Calu3 (cell line): ENCODE measurements around the gene CEP250. TPM values are rescaled to one million over a fixed set of nuclear protein-coding genes. Genes with fewer than 3 reads are reported as not detected.

Experiments
- BruUV-seq: library from RNA; stranded (reverse); fragments of 400-500 nt; replicated peaks from 2 replicates; lab custom pipeline; 2021; lab: Mats Ljungman, UMichigan
- CTCF ChIA-PET: fragments of 300-600 bp; sonication (Branson Sonifier 250); formaldehyde crosslinking; loops from one replicate; lab custom pipeline; 2022; ENCODE audit warnings: antibody characterized with exemption; lab: Charles Lee
- DNase-seq: peaks from one replicate; pipeline ENCODE4 v3.0.0; 2022
- H3K27ac Mint-ChIP-seq: one replicate; pipeline ENCODE4 v1.8.0; 2022; ENCODE audit warnings: mixed read lengths; ENCODE audit not compliant: unreplicated experiment
- H3K27me3 Mint-ChIP-seq: one replicate; pipeline ENCODE4 v1.8.0; 2022; ENCODE audit warnings: mixed read lengths; ENCODE audit not compliant: unreplicated experiment
- H3K36me3 Mint-ChIP-seq: one replicate; pipeline ENCODE4 v1.8.0; 2022; ENCODE audit warnings: mild to moderate bottlenecking, moderate library complexity, mixed read lengths; ENCODE audit not compliant: insufficient read depth, unreplicated experiment
- H3K4me1 Mint-ChIP-seq: one replicate; pipeline ENCODE4 v1.8.0; 2022; ENCODE audit warnings: mild to moderate bottlenecking, low read depth, mixed read lengths; ENCODE audit not compliant: unreplicated experiment
- H3K4me3 Mint-ChIP-seq: one replicate; pipeline ENCODE4 v1.8.0; 2022; ENCODE audit warnings: mild to moderate bottlenecking, low read depth, moderate library complexity, mixed read lengths; ENCODE audit not compliant: unreplicated experiment
- H3K9me3 Mint-ChIP-seq: one replicate; pipeline ENCODE4 v1.8.0; 2022; ENCODE audit warnings: low read depth, mixed read lengths; ENCODE audit not compliant: unreplicated experiment
- CTCF ChIP-seq: fragments of 200-600 bp; IDR thresholded peaks from one replicate; pipeline ENCODE4 v1.8.0; 2022; ENCODE audit warnings: antibody characterized with exemption; ENCODE audit not compliant: unreplicated experiment
- intact Hi-C: fragments of 100-400 bp; cut with micrococcal nuclease; formaldehyde crosslinking; loops from one replicate; pipeline ENCODE4 v1.10.0; 2022; ENCODE audit not compliant: unreplicated experiment
- total RNA-seq: library from RNA; stranded (reverse); gene quantifications from 2 replicates; pipeline ENCODE4 v1.2.3, GENCODE V29; 2022

Gene CEP250
- total RNA-seq, 1 experiment from 2014 or later: 61.0 TPM

- H3K9me3 Mint-ChIP-seq: no peaks in the 10 kb centered on the region
- H3K4me3 Mint-ChIP-seq: no peak overlapping the region
- no peak for DNase-seq
- H3K36me3 Mint-ChIP-seq: peaks cover 40% of the 10 kb centered on the region
- no peaks in the 10 kb centered on the region for H3K4me1 Mint-ChIP-seq
- H3K27ac Mint-ChIP-seq: no peak overlapping the region
- H3K27me3 Mint-ChIP-seq: no peaks in the 10 kb centered on the region
- intact Hi-C loops: no loop called here
- CTCF ChIA-PET: interaction anchor here (0.6 kb wide), 1 partner anchor 232 kb away, joined by 3 read pairs; no protein-coding TSS in a partner anchor
- TF ChIP-seq CTCF: no peak
- no TSS peak for BruUV-seq
Observed at GRCh38 chr20:35506872-35507638, 51.7 kb downstream of the CEP250 start.

- DNase-seq: no peak
- Mint-ChIP-seq H3K36me3 (peaks cover 30% of the 10 kb centered on the region), H3K4me1 (no peaks in the 10 kb centered on the region), H3K9me3 (no peaks in the 10 kb centered on the region), H3K4me3 (no peak overlapping the region), H3K27me3 (no peaks in the 10 kb centered on the region), H3K27ac (no peak overlapping the region)
- CTCF ChIA-PET: interaction anchor here (0.6 to 1.1 kb wide), 2 partner anchors 49 to 67 kb away, joined by 3 read pairs; no protein-coding TSS in a partner anchor
- no TSS peak for BruUV-seq
- intact Hi-C loops: no loop called here
- TF ChIP-seq CTCF: no peak
Observed at GRCh38 chr20:35508493-35509218, 53.3 kb downstream of the CEP250 start.

- Mint-ChIP-seq H3K9me3 (no peaks in the 10 kb centered on the region), H3K27me3 (no peaks in the 10 kb centered on the region), H3K27ac (no peak overlapping the region), H3K36me3 (peaks cover 21% of the 10 kb centered on the region), H3K4me3 (no peak overlapping the region), H3K4me1 (peaks cover 6% of the 10 kb centered on the region)
- CTCF ChIA-PET: interaction anchor here (0.5 to 2.2 kb wide), 4 partner anchors 26 to 1228 kb away, joined by 3 to 9 read pairs (median 5); no protein-coding TSS in a partner anchor
- TF ChIP-seq CTCF: no peak
- intact Hi-C loops: loop anchor here (5.0 to 10.0 kb wide), 2 partner anchors 154 to 186 kb away; partner anchors contain the start of genes CPNE1, NFS1, RBM12 and ROMO1
- BruUV-seq: no TSS peak
- no peak for DNase-seq
Observed at GRCh38 chr20:35510951-35511735, 55.7 kb downstream of the CEP250 start.
